Epithelial cell of alveolus of lung (primary cell): ENCODE measurements around the gene UBE2O. TPM values are rescaled to one million over a fixed set of nuclear protein-coding genes. Genes with fewer than 3 reads are reported as not detected.

Source experiments
- total RNA-seq: library from RNA; depleted of rRNA; stranded (reverse); fragments of >200 nt; gene quantifications from 2 replicates; pipeline ENCODE4 v1.2.1, GENCODE V29; 2015

UBE2O gene
- total RNA-seq = 13.4 and 29.1 TPM in 2 replicates

DNA sequence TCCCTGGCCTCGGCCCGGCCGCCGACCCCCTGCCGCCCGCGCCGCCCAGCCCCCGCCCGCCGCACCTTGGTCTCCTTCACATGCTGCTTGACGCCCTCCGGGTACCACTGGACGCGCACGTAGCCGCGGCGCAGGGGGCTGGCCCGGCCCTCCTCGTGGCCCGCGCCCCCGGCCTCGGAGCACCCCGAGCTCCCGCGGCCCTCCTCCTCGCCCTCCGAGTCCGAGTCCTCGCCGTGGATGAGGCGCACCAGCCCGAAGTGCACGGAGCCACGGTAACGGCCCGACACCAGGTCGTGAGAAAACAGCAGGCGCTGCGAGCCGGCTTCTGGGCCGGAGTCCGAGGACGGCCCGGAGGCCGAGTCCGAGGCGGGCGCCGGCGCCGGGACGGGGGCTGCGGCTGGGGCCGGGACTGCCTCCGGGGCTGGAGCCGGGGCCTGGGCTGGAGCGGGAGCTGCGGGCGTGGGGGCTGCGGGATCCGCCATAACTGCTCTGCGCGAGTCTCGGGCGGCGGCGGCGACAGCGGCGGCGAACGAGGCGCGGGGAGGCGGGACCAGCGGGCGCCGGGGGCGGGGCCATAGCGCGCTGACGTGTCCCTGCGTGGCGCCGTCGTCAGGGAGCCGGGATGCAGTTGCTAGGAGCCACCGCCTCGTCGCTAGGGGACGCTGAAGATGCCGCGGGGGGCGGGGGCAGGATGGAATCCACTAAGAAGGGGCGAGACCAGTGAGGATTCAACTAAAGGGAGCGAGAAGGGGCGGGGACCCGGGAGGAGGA lies at the start of gene UBE2O:
UBE2O (minus strand) TSS at position 493 of the 771 bp plus-strand sequence; CDS start at position 482, 11 bp downstream.

DNA sequence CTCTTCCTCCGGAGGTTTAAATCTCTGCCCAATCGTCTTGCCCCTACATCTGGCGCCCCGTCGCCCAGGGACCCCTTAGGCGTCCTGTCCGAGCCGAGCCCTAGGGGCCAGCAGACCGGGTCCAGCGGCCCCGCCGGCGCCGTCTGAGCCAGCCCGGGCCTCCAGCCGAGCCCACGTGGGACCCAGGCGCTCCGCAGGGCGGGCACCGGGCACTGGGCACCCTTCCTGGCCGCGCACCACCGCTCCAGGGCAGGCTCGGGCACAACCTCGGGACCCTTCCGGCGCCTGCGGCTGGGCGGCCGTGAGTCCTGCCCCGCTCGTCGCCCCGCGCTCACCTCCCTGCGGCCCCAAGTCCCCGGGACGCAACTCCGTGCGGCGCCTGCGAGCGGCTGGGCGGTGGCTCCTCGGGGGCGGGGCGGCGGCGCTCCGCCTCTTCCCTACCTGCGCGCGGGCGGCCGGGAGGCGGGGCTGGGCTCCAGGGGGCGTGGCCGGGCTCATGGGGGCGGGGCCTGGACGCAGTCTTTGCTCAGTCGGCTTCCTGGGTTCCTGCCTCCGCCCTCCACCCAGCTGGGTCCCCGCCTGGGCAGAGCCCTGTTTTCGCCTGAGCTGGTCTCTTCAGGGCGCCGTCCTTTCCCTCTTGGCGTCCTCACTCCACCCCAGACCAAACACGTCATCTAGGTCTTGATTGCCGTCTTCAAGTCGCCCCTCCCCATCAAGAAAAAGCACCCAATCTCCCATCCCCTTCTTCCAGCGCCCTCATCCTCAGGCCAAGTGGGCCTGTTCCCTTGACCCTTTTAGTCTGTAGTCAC lies 48.3 kb upstream of the UBE2O start, which contains the start of gene RHBDF2:
RHBDF2 (minus strand) TSS at position 406 of the 809 bp plus-strand sequence. CDS start 19,899 bp downstream, outside the sequence.

DNA sequence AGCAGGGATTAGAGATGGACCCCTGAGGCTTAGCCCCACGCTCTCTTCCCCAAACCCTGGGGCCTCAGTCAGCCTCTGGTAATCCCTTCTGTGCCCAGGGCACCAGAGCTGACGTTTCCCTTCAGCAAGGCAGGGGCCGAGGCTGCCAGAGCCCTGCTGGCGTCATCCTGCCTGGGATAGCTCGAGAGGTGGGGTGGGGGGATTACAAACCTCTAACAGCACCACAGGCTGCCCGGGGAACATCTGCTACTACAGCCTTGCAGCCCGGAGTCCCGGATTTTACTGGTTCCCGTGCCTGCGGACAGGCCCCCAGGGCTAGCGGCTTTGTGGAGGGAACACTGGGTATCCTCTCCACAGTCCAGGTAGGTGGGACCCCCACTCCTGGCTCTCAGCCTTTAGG lies 14.4 kb upstream of the UBE2O start, which contains the start of gene AANAT:
AANAT (plus strand) TSS at position 238 of the 400 bp plus-strand sequence. CDS start 1,144 bp downstream, outside the sequence.

DNA sequence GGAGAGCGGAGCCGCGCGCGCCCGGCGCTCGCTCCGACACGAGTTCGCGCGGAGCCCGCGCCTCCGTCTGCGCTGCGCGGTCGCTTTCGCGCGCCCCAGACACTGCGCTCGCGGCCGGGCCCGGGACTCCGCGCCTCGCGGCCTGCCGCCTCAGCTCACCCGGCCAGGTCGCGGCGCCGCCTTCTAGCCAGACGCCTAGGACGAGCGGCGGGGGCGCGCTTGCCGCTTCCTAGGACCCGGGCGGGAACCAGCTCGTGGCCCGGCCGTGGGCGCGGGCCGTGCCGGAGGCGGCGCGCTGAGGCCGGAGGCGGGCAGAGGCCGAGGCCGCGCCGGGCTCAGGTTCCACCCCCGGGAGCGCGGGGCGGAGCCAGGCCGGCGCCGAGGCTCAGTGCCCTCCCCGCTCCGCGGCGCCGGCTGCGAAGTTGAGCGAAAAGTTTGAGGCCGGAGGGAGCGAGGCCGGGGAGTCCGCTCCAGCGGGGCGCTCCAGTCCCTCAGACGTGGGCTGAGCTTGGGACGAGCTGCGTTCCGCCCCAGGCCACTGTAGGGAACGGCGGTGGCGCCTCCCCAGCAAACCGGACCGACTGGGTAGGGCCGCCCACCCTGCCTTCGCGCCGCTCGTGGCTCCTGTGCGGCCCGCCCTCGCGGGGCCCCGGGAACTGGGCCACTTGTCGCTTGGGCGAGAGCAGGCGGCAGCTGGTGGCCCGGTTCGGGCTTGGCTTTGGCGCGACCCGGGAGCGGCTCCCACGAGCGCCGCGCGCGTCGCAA lies 68.5 kb downstream of the UBE2O start, which contains the start of gene SPHK1:
SPHK1 (plus strand) TSS at position 388 of the 765 bp plus-strand sequence. CDS start 1,036 bp downstream, outside the sequence.

DNA sequence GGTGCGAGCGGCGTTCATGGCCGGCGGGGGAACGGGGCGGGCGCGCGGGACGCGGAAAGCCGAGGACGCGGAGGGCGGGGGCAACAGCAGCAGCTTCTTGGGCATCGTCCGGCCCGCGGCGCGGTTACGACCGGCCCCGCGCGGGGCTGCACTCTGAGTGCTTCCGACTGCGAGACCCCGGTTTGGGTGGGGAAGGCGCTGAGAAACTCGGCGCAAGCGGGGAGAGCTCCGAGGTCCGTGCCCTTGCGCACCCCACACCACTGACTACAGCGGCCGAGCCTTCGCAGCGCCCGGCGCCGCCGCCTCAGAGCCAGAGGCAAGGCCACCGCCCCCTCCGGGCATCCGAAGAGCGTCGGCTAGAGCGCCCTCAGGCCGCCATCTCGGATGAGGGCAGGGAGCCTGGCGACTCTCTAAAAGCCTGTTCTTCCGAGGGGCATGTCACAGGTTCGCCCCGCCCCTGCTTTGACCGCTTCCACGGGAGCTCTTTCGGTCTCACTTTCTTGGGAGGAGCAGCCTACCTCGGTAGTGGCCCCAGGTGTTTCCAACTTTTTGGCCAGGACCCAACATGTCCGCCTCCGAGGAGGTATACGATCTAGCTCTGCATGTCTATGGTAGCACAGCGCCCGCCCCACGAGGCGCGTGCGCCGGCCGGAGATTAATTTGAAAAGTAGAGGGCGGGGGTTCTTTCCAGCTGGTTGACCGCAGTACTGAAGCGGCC lies 99.2 kb downstream of the UBE2O start, which contains the start of gene PRPSAP1:
PRPSAP1 (minus strand) TSS at position 318 of the 718 bp plus-strand sequence; CDS start at position 105, 213 bp downstream.

Other genes starting within 250 kb of the UBE2O start
- gene RNF157, start 212.7 kb downstream of the UBE2O start, total RNA-seq = 1.0 and 2.1 TPM in 2 replicates
- gene UBALD2, start 187.8 kb downstream of the UBE2O start, total RNA-seq = 12.2 and 20.3 TPM in 2 replicates
- 0.24 and 0.65 TPM in 2 replicates for gene QRICH2, start 144.9 kb downstream of the UBE2O start, total RNA-seq
- 18.4 and 22.1 TPM in 2 replicates for gene PRPSAP1, start 99.2 kb downstream of the UBE2O start, total RNA-seq
- 16.6 and 85.6 TPM in 2 replicates for gene SPHK1, start 68.5 kb downstream of the UBE2O start, total RNA-seq
- gene AANAT, start 14.5 kb upstream of the UBE2O start, total RNA-seq = not detected in 2 replicates
- 12.5 and 51.8 TPM in 2 replicates for gene RHBDF2, start 48.3 kb upstream of the UBE2O start, total RNA-seq
- gene CYGB, start 84.6 kb upstream of the UBE2O start, total RNA-seq = 92.3 and 137 TPM in 2 replicates
- gene PRCD, start 86.9 kb upstream of the UBE2O start, total RNA-seq = 3.7 and 14.2 TPM in 2 replicates
- 0.72 and 2.5 TPM in 2 replicates for gene ST6GALNAC2, start 132.7 kb upstream of the UBE2O start, total RNA-seq
- gene ST6GALNAC1, start 190.6 kb upstream of the UBE2O start, total RNA-seq = 0.26 TPM in 1 of 2 replicates, not detected in the other